Measurements from ENCODE around the gene AQP2. TPM values are rescaled to one million over a fixed set of nuclear protein-coding genes. Genes with fewer than 3 reads are reported as not detected.

AQP2 gene
- total RNA-seq, 1 experiment from 2014 or later: not detected

DNA sequence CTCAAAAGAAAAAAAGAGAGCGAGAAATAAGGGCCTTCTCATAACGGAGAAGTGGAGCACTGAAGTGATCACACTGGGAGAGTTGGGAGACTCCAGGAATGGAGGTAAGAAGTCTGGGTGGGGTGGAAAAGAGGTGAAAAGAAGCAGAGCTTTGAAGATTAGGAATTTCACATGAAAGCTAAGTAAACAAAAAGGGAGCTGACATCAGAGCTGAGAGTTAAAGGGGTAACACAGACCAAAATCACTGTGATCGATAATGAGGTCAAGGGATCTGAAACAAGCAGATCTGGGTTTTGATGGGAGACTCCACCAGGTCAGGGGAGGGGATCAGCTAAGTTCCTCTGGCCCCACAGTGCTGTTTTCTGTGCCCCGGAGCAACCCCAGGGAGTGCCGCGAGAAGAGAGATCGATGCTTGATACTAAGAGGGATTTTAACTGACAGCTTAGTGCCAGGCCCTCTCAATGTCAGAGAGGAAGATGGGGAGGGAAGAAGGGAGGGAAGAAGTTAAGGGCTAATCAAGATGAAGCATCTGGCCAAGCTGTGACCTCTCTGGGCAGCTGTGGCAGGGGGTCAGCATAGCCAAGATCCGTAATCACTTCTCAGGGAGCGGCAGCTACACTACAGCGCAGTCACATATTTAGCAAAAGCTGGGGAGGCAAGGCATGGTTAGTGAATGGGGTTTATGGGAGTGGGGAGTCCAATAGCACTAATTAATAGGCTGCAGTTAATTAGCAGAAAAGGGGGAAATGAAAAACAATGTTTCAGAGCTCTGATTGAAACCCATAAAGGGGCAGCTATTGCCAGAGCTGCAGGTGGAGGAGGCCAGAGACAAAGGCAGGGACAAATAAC, 30.2 kb downstream of the AQP2 start:
- H3K9me3 Mint-ChIP-seq (ENCODE audit: unreplicated experiment): no peaks in the 10 kb centered on the region
- DNase-seq: no peak
- TF ChIP-seq, protein P1, sequence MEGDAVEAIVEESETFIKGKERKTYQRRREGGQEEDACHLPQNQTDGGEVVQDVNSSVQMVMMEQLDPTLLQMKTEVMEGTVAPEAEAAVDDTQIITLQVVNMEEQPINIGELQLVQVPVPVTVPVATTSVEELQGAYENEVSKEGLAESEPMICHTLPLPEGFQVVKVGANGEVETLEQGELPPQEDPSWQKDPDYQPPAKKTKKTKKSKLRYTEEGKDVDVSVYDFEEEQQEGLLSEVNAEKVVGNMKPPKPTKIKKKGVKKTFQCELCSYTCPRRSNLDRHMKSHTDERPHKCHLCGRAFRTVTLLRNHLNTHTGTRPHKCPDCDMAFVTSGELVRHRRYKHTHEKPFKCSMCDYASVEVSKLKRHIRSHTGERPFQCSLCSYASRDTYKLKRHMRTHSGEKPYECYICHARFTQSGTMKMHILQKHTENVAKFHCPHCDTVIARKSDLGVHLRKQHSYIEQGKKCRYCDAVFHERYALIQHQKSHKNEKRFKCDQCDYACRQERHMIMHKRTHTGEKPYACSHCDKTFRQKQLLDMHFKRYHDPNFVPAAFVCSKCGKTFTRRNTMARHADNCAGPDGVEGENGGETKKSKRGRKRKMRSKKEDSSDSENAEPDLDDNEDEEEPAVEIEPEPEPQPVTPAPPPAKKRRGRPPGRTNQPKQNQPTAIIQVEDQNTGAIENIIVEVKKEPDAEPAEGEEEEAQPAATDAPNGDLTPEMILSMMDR (IDR thresholded peaks at IDR 0.05; ENCODE audit: insufficient read depth in 1 of 2, low read depth in 1 of 2, low read length in 1 of 2, severe bottlenecking in 1 of 2, unreplicated experiment in 1 of 2): no peak
- no peaks in the 10 kb centered on the region for H3K36me3 ChIP-seq (ENCODE audit: control insufficient read depth, insufficient read depth, low read length)
- intact Hi-C loops (cut with micrococcal nuclease; ENCODE audit: unreplicated experiment): no loop called here
- H3K36me3 Mint-ChIP-seq (ENCODE audit: insufficient read depth, unreplicated experiment): peaks cover 8% of the 10 kb centered on the region
- no TSS peak for BruUV-seq (replicated peaks)
- H3K4me3 ChIP-seq (ENCODE audit: low read depth, low read length): no peak overlapping the region
- POLR2A ChIA-PET: interaction anchor here (0.8 kb wide), 1 partner anchor 44 kb away, joined by 4 read pairs; the partner anchor contains the start of gene RACGAP1
- H3K4me1 ChIP-seq: peaks cover 19% of the 10 kb centered on the region
- no peaks in the 10 kb centered on the region for H3K9me3 ChIP-seq
- no peaks in the 10 kb centered on the region for H3K27me3 ChIP-seq (replicated peaks; ENCODE audit: control insufficient read depth, insufficient read depth, low read length)
- H3K27me3 Mint-ChIP-seq (ENCODE audit: insufficient read depth, unreplicated experiment): no peaks in the 10 kb centered on the region
- H3K4me1 Mint-ChIP-seq (ENCODE audit: low read depth, unreplicated experiment): peaks cover 12% of the 10 kb centered on the region
- H3K27ac Mint-ChIP-seq (ENCODE audit: unreplicated experiment): peak overlapping the region; percentile 12
- CTCF ChIA-PET: interaction anchor here (0.7 to 4.1 kb wide), 16 partner anchors 12 to 141 kb away, joined by 3 to 52 read pairs (median 4); partner anchors contain the start of genes ASIC1, COX14 and SMARCD1
- H3K4me3 Mint-ChIP-seq (ENCODE audit: unreplicated experiment): no peak overlapping the region

DNA sequence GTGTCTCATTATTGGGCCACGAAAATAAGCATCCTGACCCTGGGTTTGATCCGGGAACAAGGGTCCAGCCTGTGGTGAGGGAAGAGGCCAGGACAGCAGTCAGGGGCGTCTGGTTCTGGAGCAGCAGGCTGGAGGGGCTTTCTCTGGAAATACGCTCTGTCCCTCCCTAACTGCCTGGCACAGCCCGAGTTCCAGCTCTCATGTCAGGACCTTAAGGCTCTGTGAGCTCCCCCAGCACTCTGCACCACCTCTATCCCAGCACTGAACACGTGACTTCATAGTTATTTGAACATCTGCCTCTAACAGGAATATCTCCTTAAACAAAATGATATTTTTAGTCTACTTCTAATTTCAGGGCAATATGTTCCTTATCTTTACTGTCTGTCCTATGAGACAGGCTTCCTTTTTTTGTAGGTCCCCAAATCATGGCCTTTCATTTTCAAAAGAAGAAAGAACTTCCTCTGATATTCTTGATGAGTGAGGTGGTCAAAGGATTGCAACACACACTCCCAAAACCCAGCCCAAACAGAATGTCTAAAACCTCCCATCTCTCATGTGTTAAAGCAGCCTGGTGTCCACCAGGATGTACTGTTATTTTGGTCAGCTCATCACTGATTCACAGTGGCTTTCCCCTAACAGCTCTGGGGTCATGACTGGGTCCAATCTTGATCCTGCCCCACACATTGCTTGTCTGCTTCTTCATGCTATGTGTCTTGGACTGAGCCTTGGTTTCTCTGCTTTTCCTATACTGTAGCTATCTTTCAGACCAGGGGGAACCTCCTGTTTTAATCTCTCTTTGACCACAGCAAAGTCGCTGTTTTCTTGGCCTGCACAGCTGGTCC, 31.9 kb downstream of the AQP2 start:
- no peaks in the 10 kb centered on the region for H3K9me3 Mint-ChIP-seq (ENCODE audit: unreplicated experiment)
- H3K27me3 ChIP-seq (replicated peaks; ENCODE audit: control insufficient read depth, insufficient read depth, low read length): no peaks in the 10 kb centered on the region
- no peaks in the 10 kb centered on the region for H3K27me3 Mint-ChIP-seq (ENCODE audit: insufficient read depth, unreplicated experiment)
- TF ChIP-seq, protein P1 (IDR thresholded peaks at IDR 0.05; ENCODE audit: insufficient read depth in 1 of 2, low read depth in 1 of 2, low read length in 1 of 2, severe bottlenecking in 1 of 2, unreplicated experiment in 1 of 2): no peak
- H3K36me3 ChIP-seq (ENCODE audit: control insufficient read depth, insufficient read depth, low read length): no peaks in the 10 kb centered on the region
- CTCF ChIA-PET: interaction anchor here (1.0 to 4.1 kb wide), 6 partner anchors 16 to 130 kb away, joined by 3 to 52 read pairs (median 8); partner anchors contain the start of gene COX14
- H3K27ac Mint-ChIP-seq (ENCODE audit: unreplicated experiment): no peak overlapping the region
- intact Hi-C loops (cut with micrococcal nuclease; ENCODE audit: unreplicated experiment): no loop called here
- H3K4me1 ChIP-seq: peaks cover 19% of the 10 kb centered on the region
- POLR2A ChIA-PET: no interaction called here
- no peak overlapping the region for H3K4me3 Mint-ChIP-seq (ENCODE audit: unreplicated experiment)
- H3K4me1 Mint-ChIP-seq (ENCODE audit: low read depth, unreplicated experiment): peaks cover 12% of the 10 kb centered on the region
- H3K36me3 Mint-ChIP-seq (ENCODE audit: insufficient read depth, unreplicated experiment): peaks cover 21% of the 10 kb centered on the region
- no TSS peak for BruUV-seq (replicated peaks)
- H3K9me3 ChIP-seq: no peaks in the 10 kb centered on the region
- DNase-seq: no peak
- no peak overlapping the region for H3K4me3 ChIP-seq (ENCODE audit: low read depth, low read length)

DNA sequence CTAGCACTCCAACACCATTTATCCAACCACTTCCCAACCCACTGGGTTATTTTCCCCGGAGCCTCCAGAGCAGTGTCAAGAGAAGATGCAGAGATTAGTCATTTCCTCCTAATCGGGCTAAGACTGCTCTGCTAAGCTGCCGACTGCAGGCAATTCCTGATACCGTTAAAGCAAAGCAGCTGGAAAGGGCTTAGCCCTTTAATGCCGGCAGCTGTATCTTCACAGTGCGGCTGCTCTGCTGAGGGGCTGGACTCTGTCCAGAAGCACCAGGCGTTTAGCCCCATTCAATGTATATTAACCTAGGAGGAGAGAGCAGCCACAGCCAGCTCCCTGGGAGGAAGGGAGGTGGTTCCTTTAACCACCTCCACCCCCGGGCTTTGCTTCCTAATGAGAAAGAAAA, 33.4 kb downstream of the AQP2 start:
- no peak overlapping the region for H3K4me3 Mint-ChIP-seq (ENCODE audit: unreplicated experiment)
- Histone ChIP-seq H3K9me3 (no peaks in the 10 kb centered on the region), H3K36me3 (ENCODE audit: control insufficient read depth, insufficient read depth, low read length) (no peaks in the 10 kb centered on the region), H3K27me3 (replicated peaks; ENCODE audit: control insufficient read depth, insufficient read depth, low read length) (no peaks in the 10 kb centered on the region), H3K4me3 (ENCODE audit: low read depth, low read length) (no peak overlapping the region), H3K4me1 (peaks cover 19% of the 10 kb centered on the region)
- no TSS peak for BruUV-seq (replicated peaks)
- no peak for DNase-seq
- H3K9me3 Mint-ChIP-seq (ENCODE audit: unreplicated experiment): no peaks in the 10 kb centered on the region
- H3K36me3 Mint-ChIP-seq (ENCODE audit: insufficient read depth, unreplicated experiment): peaks cover 31% of the 10 kb centered on the region
- H3K27me3 Mint-ChIP-seq (ENCODE audit: insufficient read depth, unreplicated experiment): no peaks in the 10 kb centered on the region
- H3K4me1 Mint-ChIP-seq (ENCODE audit: low read depth, unreplicated experiment): peaks cover 12% of the 10 kb centered on the region
- ChIA-PET POLR2A (no interaction called here), CTCF (interaction anchor here (0.7 to 1.1 kb wide), 2 partner anchors 86 to 117 kb away, joined by 3 to 5 read pairs; no protein-coding TSS in a partner anchor)
- TF ChIP-seq, protein P1 (IDR thresholded peaks at IDR 0.05; ENCODE audit: insufficient read depth in 1 of 2, low read depth in 1 of 2, low read length in 1 of 2, severe bottlenecking in 1 of 2, unreplicated experiment in 1 of 2): no peak
- intact Hi-C loops (cut with micrococcal nuclease; ENCODE audit: unreplicated experiment): no loop called here
- H3K27ac Mint-ChIP-seq (ENCODE audit: unreplicated experiment): no peak overlapping the region
